ENCODE results near the gene CST2.

GRCh38 chr20:23873370-23874015 lies 47.0 kb upstream of the CST2 start:
- TF ChIP-seq CTCF (IDR thresholded peaks at IDR 0.05; ENCODE audit: extremely low read depth in 1 of 2, insufficient read depth in 1 of 2, low read depth in 1 of 2, low read length in 2 of 2): no peak
- no peak for TF ChIP-seq POLR2AphosphoS5 (IDR thresholded peaks at IDR 0.05; ENCODE audit: insufficient read depth, low read depth, low read length)
- no peak for TF ChIP-seq POLR2A (IDR thresholded peaks at IDR 0.05; ENCODE audit: low read depth, low read length)
- no peak for TF ChIP-seq EZH2 (IDR thresholded peaks at IDR 0.05; ENCODE audit: borderline replicate concordance, low read depth, low read length, severe bottlenecking)
- no peak for TF ChIP-seq FOS (IDR thresholded peaks at IDR 0.05; ENCODE audit: borderline replicate concordance, insufficient read depth, low read length)

All from endothelial cell of umbilical vein (primary cell).